GM23338 (cell line): ENCODE data around the gene ABCB8.

Experiments
- EZH2 ChIP-seq: fragments of 200-600 bp; sonication (generic); IDR thresholded peaks from one replicate; pipeline ENCODE4 v1.8.0; 2017; ENCODE audit warnings: antibody characterized with exemption, mild to moderate bottlenecking, low read depth; ENCODE audit not compliant: unreplicated experiment
- EZH2phosphoT487 ChIP-seq: fragments of 200-600 bp; sonication (generic); IDR thresholded peaks from one replicate; pipeline ENCODE4 v1.8.1; 2018; ENCODE audit warnings: antibody characterized with exemption; ENCODE audit not compliant: unreplicated experiment
- JUNB ChIP-seq: IDR thresholded peaks from one replicate; pipeline ENCODE4 v1.6.1; 2016; ENCODE audit warnings: antibody characterized with exemption; ENCODE audit not compliant: unreplicated experiment
- NANOG ChIP-seq: IDR thresholded peaks from 2 replicates; pipeline ENCODE4 v1.6.1; 2016; ENCODE audit warnings: antibody characterized with exemption, borderline replicate concordance
- POLR2AphosphoS5 ChIP-seq: IDR thresholded peaks from 2 replicates; pipeline ENCODE4 v1.6.1; 2016; ENCODE audit warnings: antibody characterized with exemption, low read depth
- REST ChIP-seq: IDR thresholded peaks from one replicate; pipeline ENCODE4 v1.6.1; 2018; ENCODE audit warnings: antibody characterized with exemption; ENCODE audit not compliant: unreplicated experiment
- ZNF114 ChIP-seq: fragments of 250-450 bp; sonication (Bioruptor Pico); IDR thresholded peaks from 2 replicates; pipeline ENCODE4 v1.5.0; 2020; ENCODE audit warnings: mild to moderate bottlenecking, moderate library complexity
- ZNF331 ChIP-seq: fragments of 250-450 bp; sonication (Bioruptor Pico); IDR thresholded peaks from 2 replicates; pipeline ENCODE4 v1.5.0; 2020; ENCODE audit warnings: low read depth, mild to moderate bottlenecking, moderate library complexity
- TF ChIP-seq, protein P1 (sequence below), 2 experiments: fragments of 200-600 bp in 1 of 2; sonication (generic) in 1 of 2; conservative IDR thresholded peaks; 2 replicates each; pipeline versions ENCODE4 v1.5.1 to v1.6.1; 2016 to 2017; ENCODE audit warnings: antibody characterized with exemption in 2 of 2, low read depth in 2 of 2, mild to moderate bottlenecking in 2 of 2, moderate library complexity in 1 of 2
- TF ChIP-seq, protein P2 (sequence below): IDR thresholded peaks from 2 replicates; pipeline ENCODE4 v1.6.1; 2016; ENCODE audit warnings: antibody characterized with exemption

GRCh38 chr7:151017953-151018420 lies 10.3 kb upstream of the ABCB8 start:
- TF ChIP-seq, protein P1, sequence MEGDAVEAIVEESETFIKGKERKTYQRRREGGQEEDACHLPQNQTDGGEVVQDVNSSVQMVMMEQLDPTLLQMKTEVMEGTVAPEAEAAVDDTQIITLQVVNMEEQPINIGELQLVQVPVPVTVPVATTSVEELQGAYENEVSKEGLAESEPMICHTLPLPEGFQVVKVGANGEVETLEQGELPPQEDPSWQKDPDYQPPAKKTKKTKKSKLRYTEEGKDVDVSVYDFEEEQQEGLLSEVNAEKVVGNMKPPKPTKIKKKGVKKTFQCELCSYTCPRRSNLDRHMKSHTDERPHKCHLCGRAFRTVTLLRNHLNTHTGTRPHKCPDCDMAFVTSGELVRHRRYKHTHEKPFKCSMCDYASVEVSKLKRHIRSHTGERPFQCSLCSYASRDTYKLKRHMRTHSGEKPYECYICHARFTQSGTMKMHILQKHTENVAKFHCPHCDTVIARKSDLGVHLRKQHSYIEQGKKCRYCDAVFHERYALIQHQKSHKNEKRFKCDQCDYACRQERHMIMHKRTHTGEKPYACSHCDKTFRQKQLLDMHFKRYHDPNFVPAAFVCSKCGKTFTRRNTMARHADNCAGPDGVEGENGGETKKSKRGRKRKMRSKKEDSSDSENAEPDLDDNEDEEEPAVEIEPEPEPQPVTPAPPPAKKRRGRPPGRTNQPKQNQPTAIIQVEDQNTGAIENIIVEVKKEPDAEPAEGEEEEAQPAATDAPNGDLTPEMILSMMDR (conservative IDR thresholded peaks at IDR 0.05; ENCODE audit: low read depth in 2 of 2) = peak; percentile 88 to 98
- TF ChIP-seq POLR2AphosphoS5 = peak; percentile 25; the same call in 1 of the 2 replicates
- TF ChIP-seq EZH2phosphoT487 = no peak
- no peak for TF ChIP-seq REST
- TF ChIP-seq EZH2 = peak; percentile 6
- TF ChIP-seq ZNF331 = no peak
- TF ChIP-seq, protein P2, sequence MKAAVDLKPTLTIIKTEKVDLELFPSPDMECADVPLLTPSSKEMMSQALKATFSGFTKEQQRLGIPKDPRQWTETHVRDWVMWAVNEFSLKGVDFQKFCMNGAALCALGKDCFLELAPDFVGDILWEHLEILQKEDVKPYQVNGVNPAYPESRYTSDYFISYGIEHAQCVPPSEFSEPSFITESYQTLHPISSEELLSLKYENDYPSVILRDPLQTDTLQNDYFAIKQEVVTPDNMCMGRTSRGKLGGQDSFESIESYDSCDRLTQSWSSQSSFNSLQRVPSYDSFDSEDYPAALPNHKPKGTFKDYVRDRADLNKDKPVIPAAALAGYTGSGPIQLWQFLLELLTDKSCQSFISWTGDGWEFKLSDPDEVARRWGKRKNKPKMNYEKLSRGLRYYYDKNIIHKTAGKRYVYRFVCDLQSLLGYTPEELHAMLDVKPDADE = no peak
- no peak for TF ChIP-seq NANOG
- no peak for TF ChIP-seq ZNF114 (CRISPR knock-in tag)
- no peak for TF ChIP-seq JUNB
